Urinary bladder (tissue), 4 donors: Measurements from ENCODE around the gene FAM193B. TPM values are rescaled to one million over a fixed set of nuclear protein-coding genes. Genes with fewer than 3 reads are reported as not detected.

Experiments used
- DNase-seq: peaks from one replicate; pipeline ENCODE4 v3.0.0-alpha.2; 2015; ENCODE audit errors: extremely low spot score
- H3K27ac ChIP-seq: one replicate; pipeline ENCODE4 v1.5.1; 2013; ENCODE audit warnings: low read depth, mild to moderate bottlenecking, moderate library complexity
- H3K36me3 ChIP-seq: one replicate; pipeline ENCODE4 v1.6.1; 2013; ENCODE audit warnings: mild to moderate bottlenecking, moderate library complexity; ENCODE audit not compliant: insufficient read depth
- H3K4me1 ChIP-seq: one replicate; pipeline ENCODE4 v1.6.1; 2013; ENCODE audit warnings: mild to moderate bottlenecking, moderate library complexity; ENCODE audit not compliant: insufficient read depth
- H3K4me3 ChIP-seq: one replicate; pipeline ENCODE4 v1.5.1; 2013; ENCODE audit warnings: low read depth, low read length
- WGBS: extraction: QIAGEN DNeasy Blood & Tissue Kit; methylation state at CpG from one replicate; pipeline ENCODE4 v1.1.7; 2013; 5-methylcytosine and 5-hydroxymethylcytosine counted together
- polyA plus RNA-seq: library from polyadenylated mRNA; stranded (reverse); fragments of 200-250 nt; gene quantifications from one replicate; pipeline ENCODE4 v1.2.3, GENCODE V29; 2013
- total RNA-seq: library from RNA; depleted of rRNA; stranded (reverse); fragments of >200 nt; gene quantifications from one replicate; pipeline ENCODE4 v1.2.3, GENCODE V29; 2014
- donor health status: healthy with polysubstance abuse.
- donor health status: healthy.

Gene FAM193B
- total and polyA plus RNA-seq, 2 donors: 22.8 to 66.7 TPM

DNA sequence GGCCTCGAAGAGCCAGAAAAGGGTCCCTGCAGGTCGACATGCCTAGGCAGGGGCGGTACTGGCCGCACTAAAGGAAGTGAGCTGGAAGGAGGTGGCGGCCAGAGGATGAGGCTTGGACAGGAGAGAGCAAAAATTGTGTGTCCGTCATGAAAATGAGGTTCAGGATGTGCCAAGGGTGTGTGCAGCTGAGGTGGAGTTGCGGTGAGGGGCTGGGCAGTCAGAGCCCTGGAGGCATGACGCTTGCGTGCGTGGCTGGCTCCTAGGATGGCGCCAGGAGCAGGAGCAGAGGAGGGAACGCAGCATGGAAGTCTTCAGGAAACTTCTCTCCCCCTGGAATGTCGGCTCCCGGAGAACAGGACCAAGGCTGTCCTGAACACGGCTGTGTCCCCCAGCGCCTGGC lies 51.5 kb downstream of the FAM193B start:
- Histone ChIP-seq H3K27ac (no peak overlapping the region), H3K4me1 (no peaks in the 10 kb centered on the region), H3K36me3 (no peaks in the 10 kb centered on the region), H3K4me3 (no peak overlapping the region)
- 84% methylated on average over 16 of the region's 16 CpGs for WGBS
- no peak for DNase-seq

DNA sequence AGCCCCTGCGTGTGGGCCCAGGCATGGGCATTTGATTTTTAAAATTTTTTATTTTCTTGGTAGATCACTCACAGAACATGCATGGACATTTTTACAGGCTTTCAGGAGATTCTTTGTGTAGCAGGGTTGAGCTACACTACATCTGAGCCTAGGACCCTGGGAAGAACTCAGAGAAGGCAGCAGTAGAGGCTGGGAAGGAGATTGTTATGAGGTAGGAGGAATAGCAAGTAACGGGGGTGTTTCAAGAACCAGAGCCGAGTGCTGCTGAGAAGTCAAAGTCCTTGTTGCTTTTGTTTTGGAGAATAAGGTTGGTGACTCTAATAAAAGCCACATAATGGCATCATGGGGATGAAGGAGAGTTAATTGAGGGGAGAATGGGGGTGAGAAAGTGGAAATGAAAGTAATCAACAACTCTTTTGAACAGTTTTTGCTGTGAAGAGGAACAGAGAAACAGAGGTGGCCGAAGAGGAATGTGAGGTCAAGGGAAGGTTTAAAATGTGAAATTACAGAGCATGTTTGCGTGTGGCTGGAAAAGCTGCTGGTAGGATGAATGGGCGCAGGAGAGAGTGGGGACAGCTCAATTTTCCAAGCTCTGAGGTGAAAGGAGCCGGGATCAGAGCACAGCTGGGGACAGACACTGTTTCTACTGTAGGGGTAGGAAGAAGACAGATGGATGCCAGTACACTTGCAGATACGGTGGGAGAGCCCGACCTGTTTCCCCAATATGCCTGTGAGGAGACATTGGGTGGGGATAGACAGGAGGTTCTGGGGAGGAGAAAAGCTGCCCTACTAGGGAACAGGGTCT lies 52.3 kb downstream of the FAM193B start:
- 67% methylated on average over 9 of the region's 9 CpGs for WGBS
- no peak overlapping the region for H3K27ac ChIP-seq

DNA sequence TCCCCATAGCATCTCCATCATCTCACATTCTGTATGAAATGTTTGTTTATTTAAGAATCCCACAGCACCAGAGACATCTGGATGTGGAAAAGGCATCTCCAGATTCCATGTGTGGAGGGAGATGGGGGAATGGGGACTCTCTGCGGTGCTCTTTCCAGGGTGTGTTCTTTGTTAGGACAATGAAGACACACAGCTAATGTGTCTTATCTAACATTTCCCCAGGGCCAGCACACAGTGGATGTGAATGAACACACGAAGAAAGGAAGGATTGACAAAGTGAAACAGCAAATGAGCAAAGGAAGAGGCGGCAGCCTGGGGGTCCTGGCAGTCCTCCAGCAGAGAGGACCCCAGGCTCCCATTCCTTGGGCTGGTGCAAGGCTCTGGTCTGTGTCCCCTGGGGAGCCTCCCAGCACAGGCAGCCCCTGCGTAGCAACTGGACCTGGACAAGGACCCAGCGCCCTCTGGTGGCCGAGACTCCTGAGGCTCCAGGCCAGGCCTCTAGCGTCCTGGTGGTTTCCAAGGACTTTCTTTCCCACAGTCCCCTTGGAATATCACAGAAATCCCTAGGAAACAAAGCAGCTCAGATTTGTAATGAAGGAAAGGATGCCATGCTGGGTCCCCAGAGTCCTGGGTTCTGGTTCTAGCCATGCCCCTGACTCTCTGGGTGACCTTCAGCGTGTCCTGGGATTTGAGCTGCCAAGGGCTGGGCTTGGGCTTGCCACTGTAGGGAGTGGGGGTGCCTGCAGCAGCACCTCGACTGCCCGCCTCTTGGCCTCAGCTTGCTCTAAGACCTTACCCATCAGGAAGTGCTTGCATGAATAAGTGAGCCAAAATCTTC lies 53.5 kb downstream of the FAM193B start:
- no peak overlapping the region for H3K27ac ChIP-seq

More for the DNA sequence above, 52.3 kb downstream of the FAM193B start:
- Histone ChIP-seq H3K4me1 (no peaks in the 10 kb centered on the region), H3K4me3 (no peak overlapping the region), H3K36me3 (no peaks in the 10 kb centered on the region)
- no peak for DNase-seq

DNA sequence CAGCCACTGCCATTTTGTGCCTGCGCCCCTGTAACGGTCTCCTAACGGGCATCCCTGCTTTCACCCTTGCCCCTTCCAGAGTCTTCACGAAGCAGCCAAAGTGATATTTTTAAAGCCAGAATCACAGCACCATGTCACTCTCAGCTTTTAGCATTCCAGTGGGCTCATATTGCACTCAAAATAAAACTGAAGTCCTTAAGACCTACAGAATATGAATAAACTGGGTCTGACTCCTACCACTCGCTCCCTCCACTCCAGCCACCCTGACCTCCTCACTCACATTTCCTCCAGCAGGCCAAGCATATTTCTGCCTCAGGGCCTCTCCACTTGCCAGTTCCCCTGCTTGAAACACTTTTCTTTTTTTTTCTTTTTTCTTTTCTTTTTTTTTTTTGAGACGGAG lies 54.5 kb downstream of the FAM193B start:
- Histone ChIP-seq H3K4me3 (no peak overlapping the region), H3K27ac (no peak overlapping the region), H3K4me1 (no peaks in the 10 kb centered on the region), H3K36me3 (no peaks in the 10 kb centered on the region)
- WGBS: 87% methylated on average over 6 of the region's 6 CpGs
- no peak for DNase-seq

More for the DNA sequence above, 53.5 kb downstream of the FAM193B start:
- no peak for DNase-seq
- Histone ChIP-seq H3K36me3 (no peaks in the 10 kb centered on the region), H3K4me3 (no peak overlapping the region), H3K4me1 (no peaks in the 10 kb centered on the region)
- WGBS: 18% methylated on average over 10 of the region's 10 CpGs

DNA sequence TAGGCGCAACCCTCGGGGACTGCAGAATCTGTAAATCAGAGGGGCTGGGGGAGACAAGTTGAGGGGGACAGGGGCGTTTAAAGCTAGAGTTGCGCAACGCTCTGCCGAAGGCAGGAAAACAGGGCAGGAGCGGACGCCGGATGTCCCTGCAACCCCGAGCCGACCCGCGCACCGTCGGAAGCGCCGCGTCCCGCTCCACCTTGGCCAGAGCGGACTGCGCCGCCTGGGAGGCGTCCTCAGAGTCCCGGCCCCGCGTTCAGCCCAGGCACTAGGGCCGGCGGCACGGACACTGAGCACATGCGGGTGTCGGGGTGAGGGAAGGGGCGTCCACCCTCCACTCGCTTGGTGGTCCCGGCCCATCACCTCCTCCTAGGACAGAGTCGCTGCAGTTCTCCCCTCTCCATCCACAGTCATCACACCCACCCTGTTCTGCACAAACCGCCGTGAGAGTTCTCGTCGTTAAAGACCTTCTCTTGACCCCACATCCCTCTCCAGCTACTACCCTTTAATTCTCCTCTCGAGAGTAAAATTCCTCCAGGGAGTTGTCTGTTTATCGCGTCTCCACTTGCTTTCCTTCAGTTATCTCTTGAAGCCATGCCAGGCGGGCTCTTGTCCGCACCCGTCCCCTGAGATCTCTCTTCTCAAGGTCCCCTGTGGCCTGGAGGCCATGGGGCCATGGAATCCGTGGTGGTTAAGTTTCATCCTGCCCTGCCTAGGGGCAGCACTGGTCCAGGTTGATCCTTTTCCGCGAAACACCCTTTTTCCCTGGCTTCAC lies 56.2 kb downstream of the FAM193B start:
- no peak for DNase-seq
- WGBS: 10% methylated on average over 48 of the region's 48 CpGs
- Histone ChIP-seq H3K4me1 (no peaks in the 10 kb centered on the region), H3K36me3 (no peaks in the 10 kb centered on the region), H3K27ac (peak overlapping the region; percentile 14), H3K4me3 (peak overlapping the region; percentile 74)

DNA sequence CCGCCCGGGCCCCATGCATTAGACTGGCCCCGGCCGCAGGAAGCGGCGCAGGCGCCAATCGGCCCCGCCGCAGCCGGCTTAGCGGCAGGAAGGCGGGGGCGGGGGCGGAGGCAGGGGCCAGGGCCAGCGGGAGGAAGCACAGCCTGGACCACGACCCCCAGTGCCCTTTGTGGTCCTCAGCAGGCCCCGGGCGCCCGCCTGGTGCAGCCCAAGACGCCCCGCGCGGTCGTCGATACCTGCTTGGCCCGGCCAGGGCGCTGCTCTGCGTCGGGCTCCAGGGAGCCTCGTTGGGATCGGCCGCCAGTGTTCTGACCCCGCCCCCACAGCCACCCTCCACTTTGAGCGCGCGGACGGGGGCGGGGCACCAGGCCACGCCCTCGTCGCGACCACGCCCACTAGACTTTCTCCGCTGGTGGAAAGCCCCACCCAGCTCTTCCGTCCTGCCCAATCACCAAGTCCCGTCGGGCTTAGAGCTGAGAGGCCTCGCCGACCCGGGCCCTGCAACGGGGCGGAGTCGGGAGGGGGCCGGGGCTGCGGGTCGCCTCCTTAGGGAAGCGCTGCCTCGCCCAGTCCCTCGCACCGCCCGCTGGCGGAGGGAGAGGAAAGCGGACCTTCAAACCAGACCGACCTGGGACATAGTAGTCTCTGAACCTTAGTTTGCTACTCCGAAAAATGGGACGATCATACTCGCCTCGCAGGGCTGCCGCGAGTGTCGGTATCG lies 56.9 kb downstream of the FAM193B start, which contains the start of gene PDLIM7:
PDLIM7 (minus strand) TSS at position 313 of the 721 bp plus-strand sequence. CDS start 1,092 bp downstream, outside the sequence.
- H3K4me1 ChIP-seq: no peaks in the 10 kb centered on the region
- H3K36me3 ChIP-seq: no peaks in the 10 kb centered on the region
- peak within 1 kb of the TSS; percentile 74 for H3K4me3 ChIP-seq
- peak; percentile 90 for DNase-seq
- H3K27ac ChIP-seq: peak within 1 kb of the TSS; percentile 86
- WGBS: under 1% methylated on average over 73 of the region's 73 CpGs

DNA sequence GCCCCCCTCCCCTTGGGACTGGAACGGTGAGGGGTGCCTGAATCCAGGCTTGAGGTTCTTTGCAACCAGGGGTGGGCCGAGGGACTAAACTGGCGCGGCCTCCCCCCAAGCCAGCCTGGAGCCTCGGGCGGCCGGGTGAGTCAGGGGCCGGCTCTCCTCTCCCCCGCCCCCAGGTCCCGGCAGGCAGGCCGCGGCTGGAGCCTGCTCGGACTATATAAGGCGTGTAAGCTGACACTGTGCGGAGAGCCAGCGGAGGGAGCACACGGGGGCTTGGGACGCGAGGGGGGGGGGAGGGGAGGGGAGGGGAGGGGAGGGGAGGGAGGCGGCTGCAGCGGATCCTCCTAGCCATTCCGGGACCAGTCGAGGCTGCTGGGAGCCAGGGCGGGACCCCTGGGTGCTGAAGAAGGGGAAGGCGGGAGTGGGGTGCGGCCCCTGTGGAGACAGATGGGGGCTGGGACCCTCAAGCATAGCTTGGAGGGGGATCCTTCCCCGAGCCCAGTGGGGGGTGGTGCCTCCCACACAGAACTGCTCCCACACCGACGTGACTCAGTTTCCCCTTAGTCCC lies 57.6 kb downstream of the FAM193B start:
- peak overlapping the region; percentile 86 for H3K27ac ChIP-seq
- 2% methylated on average over 27 of the region's 29 CpGs for WGBS
- no peaks in the 10 kb centered on the region for H3K4me1 ChIP-seq
- peak overlapping the region; percentile 74 for H3K4me3 ChIP-seq
- peak; percentile 64 for DNase-seq
- H3K36me3 ChIP-seq: no peaks in the 10 kb centered on the region

DNA sequence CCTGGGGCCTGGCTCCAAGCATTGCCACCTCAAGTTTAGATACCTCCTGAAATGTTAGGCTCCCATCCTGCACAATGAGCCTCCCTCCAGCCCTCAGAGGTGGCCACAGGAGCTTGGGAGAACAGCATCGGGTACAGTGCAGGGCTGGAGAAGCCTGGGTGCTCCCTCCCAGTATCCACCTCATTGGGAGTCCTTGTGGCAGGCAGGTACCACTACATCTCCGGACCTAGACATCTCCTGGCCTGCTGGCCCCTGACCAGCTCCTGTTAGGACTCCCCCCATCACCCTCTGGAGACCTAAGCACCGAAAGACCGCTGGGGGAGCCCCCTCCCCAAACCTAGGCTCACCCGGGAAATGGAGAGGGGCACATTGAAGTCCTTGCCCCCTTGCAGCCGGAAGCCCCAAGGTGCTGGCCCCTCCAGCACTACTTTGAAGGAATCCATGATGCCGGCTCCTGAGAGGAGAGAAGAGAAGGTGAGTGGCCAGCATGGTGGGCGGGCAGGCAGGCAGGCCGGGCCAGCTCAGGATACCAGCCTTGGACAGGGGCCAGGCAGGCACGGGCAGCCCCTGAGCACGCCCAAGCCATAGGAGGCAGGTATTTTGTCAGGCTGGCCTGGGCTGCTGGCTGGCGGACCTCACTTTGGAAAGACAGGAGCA lies 58.2 kb downstream of the FAM193B start:
- 12% methylated on average over 12 of the region's 12 CpGs for WGBS
- Histone ChIP-seq H3K36me3 (no peaks in the 10 kb centered on the region), H3K4me3 (peak overlapping the region; percentile 74), H3K4me1 (no peaks in the 10 kb centered on the region), H3K27ac (peak overlapping the region; percentile 86)
- DNase-seq: no peak

DNA sequence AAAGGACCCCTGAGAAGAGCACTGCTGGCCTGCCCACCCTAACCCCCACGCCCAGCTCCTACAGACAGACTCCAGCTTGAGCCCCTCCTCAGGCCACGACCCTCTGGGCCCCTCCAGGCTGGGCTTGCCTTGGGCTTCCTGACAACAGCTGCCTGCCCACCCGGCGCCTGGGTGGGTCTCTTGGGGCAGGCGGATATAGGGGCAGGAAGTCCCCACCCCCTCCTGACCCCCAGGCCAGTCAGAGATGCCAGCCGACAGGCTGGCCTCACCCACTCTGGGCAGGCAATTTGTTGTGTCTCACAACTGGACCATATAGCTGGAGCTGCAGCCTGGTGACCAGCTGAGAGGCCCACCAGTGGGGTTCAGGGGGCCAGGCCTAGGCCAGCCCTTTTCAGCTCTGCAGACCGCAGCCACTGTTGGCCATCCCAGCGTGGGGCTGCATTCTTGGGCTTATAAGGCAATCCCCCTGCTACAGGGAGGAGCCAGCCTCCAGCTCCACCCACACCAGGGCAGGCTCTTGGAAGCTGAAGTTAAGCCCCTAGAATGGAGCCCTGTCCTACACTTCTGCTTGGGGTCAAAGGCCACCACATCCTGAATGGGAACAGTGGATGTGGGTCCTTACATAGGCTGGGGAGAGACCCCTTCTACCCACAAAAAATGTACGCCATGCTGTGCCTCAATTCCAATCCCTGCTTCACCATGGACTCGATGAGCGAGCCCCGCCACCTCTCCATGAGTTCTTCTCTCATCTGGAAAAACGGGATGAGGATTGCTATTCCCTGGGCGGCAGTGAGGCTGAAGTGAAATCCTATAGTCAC lies 58.9 kb downstream of the FAM193B start:
- Histone ChIP-seq H3K4me1 (no peaks in the 10 kb centered on the region), H3K27ac (peak overlapping the region; percentile 86), H3K36me3 (no peaks in the 10 kb centered on the region), H3K4me3 (no peak overlapping the region)
- WGBS: 32% methylated on average over 14 of the region's 14 CpGs
- DNase-seq: no peak

DNA sequence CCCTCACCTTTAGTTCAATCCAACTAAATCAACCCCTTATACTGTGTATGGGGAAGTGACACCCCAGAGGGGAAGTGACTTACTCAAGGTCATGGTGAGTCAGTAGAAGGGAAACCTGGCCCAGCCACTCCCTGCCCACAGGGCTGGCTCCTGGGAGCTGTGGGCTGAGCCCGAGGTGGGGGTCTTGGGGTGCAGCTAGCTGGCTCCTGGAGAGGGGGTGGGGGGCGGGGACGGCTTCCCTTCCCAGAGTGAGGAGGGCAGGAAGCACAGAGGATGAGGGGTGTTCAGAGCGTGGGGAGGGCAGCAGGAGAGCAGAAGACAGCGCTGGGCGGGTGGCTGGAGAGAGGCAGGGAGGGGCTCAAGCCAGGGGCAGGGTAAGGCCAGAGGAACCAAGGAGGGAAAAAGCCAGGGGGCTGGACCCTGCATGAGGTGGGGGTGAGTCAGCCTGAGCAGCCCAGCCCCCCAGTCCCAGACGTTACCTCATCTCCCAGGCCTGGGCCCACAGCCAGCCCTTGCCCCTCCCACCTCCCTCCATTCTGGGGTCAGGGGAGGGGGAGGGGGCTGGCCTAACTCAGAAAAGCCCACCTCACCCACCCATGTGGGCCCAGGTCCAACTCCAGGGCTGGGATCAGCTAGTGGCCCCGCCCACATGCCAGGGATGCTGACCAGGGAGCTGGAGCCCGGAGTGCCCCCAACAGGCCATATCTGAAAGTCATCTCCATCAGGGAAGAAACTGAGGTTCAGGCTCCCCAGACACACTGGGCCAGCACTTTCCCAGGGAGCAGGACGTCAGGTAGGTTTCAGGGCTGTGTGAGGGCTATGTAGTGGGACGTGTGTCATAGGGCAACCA lies 59.8 kb downstream of the FAM193B start:
- Histone ChIP-seq H3K4me3 (no peak overlapping the region), H3K27ac (peak overlapping the region; percentile 82), H3K4me1 (no peaks in the 10 kb centered on the region), H3K36me3 (no peaks in the 10 kb centered on the region)
- peak; percentile 61 for DNase-seq
- 19% methylated on average over 11 of the region's 11 CpGs for whole genome bisulfite sequencing

DNA sequence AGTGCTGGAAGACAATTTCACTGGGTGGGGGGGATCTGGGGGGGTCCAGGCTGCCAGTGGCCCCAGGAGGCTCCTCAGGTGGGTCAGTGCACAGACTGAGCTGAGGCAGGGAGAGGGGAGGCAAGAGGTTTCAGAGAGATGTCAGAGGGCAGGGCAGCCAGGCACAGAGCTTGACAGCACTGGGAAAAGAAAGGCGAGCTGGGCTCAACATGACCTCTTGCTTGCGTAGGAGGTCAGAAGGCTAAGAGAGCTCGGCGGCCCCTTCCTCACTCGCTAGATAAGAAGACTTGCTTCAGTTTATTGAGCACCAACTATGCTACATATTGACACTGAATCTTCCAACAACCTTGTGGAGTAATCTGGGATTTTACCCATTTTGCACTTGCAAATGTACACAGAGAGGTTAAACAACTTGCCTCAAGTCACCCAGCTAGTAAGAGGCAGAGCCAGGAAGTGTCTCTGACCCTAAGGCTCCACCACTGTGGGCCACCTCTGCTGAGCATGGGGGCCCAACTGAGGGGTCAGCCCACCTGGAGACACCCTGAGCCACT lies 60.5 kb downstream of the FAM193B start:
- WGBS: 59% methylated on average over 5 of the region's 5 CpGs
- no peak overlapping the region for H3K27ac ChIP-seq
- no peaks in the 10 kb centered on the region for H3K4me1 ChIP-seq
- DNase-seq: no peak
- no peaks in the 10 kb centered on the region for H3K36me3 ChIP-seq
- no peak overlapping the region for H3K4me3 ChIP-seq
